SU-DHL-6 (cell line): ENCODE results near the gene LGR4.

Experiments
- H2AFZ ChIP-seq: fragments of 200-600 bp; sonication (generic); 2 replicates; pipeline ENCODE4 v1.6.1; 2014; ENCODE audit warnings: low read depth, mild to moderate bottlenecking, moderate library complexity, mixed read lengths, antibody characterized with exemption, low read length; ENCODE audit not compliant: severe bottlenecking
- H3F3A ChIP-seq: fragments of 200-600 bp; shearing (Covaris generic); 2 replicates; pipeline ENCODE4 v1.6.0; 2016; ENCODE audit warnings: antibody characterized with exemption, mild to moderate bottlenecking; ENCODE audit not compliant: insufficient read depth
- H3K27ac ChIP-seq: fragments of 200-600 bp; sonication (generic); 2 replicates; pipeline ENCODE4 v1.5.1; 2016; ENCODE audit warnings: low read depth, mild to moderate bottlenecking, low read length, moderate library complexity, mixed read lengths
- H3K27me3 ChIP-seq: fragments of 200-600 bp; sonication (generic), shearing (Covaris generic); 2 replicates; pipeline ENCODE4 v1.6.0; 2014; ENCODE audit warnings: mild to moderate bottlenecking, low read length
- H3K36me3 ChIP-seq: fragments of 200-600 bp; sonication (generic); 2 replicates; pipeline ENCODE4 v1.6.1; 2014; ENCODE audit warnings: mild to moderate bottlenecking, low read length, mixed read lengths
- H3K4me2 ChIP-seq: fragments of 300-600, 200-600 bp; shearing (Covaris generic), sonication (generic); 2 replicates; pipeline ENCODE4 v1.6.0; 2014; ENCODE audit warnings: low read length, low read depth, mild to moderate bottlenecking; ENCODE audit not compliant: poor library complexity, severe bottlenecking
- H3K4me3 ChIP-seq: fragments of 200-600 bp; sonication (generic); 2 replicates; pipeline ENCODE4 v1.5.1; 2014; ENCODE audit warnings: antibody characterized with exemption, low read length, mild to moderate bottlenecking, mixed read lengths; ENCODE audit not compliant: insufficient read depth, poor library complexity, severe bottlenecking
- H3K79me2 ChIP-seq: fragments of 200-600 bp; sonication (generic); 2 replicates; pipeline ENCODE4 v1.6.1; 2014; ENCODE audit warnings: mild to moderate bottlenecking, low read length, moderate library complexity; ENCODE audit not compliant: insufficient read depth
- H3K9ac ChIP-seq: fragments of 200-600 bp; sonication (generic); 2 replicates; pipeline ENCODE4 v1.7.0; 2014; ENCODE audit warnings: mild to moderate bottlenecking, low read length
- H3K9me2 ChIP-seq: fragments of 200-600 bp; sonication (generic); replicated peaks from 2 replicates; pipeline ENCODE4 v1.6.1; 2014; ENCODE audit warnings: low read length; ENCODE audit not compliant: insufficient read depth
- H3K9me3 ChIP-seq: fragments of 200-600 bp; sonication (generic); 2 replicates; pipeline ENCODE4 v1.6.1; 2014; ENCODE audit warnings: low read length, mixed read lengths; ENCODE audit not compliant: insufficient read depth
- H4K20me1 ChIP-seq: fragments of 200-600 bp; sonication (generic); 2 replicates; pipeline ENCODE4 v1.6.1; 2014; ENCODE audit warnings: low read depth, mild to moderate bottlenecking, antibody characterized with exemption, low read length, moderate library complexity, mixed read lengths
- EZH2phosphoT487 ChIP-seq: fragments of 200-600 bp; sonication (generic), shearing (Covaris generic); conservative IDR thresholded peaks from 2 replicates; pipeline ENCODE4 v1.6.1; 2018; ENCODE audit warnings: mild to moderate bottlenecking, antibody characterized with exemption, low read length, moderate library complexity, mixed read lengths
- TF ChIP-seq, protein P1 (sequence below): fragments of 200-600 bp; sonication (generic); IDR thresholded peaks from one replicate; pipeline ENCODE4 v1.5.1; 2017; ENCODE audit warnings: antibody characterized with exemption, mild to moderate bottlenecking, low read length, moderate library complexity; ENCODE audit not compliant: insufficient read depth, poor library complexity, severe bottlenecking

LGR4 gene

GRCh38 chr11:27353593-27354358 is 118.8 kb downstream of the LGR4 start:
- Histone ChIP-seq H3F3A (0 out of 2 replicates have a peak, but pooled peaks cover 3% of the 10 kb centered on the region), H4K20me1 (no peaks in the 10 kb centered on the region), H3K27ac (no peak overlapping the region), H2AFZ (no peak overlapping the region), H3K79me2 (no peaks in the 10 kb centered on the region), H3K36me3 (peaks cover 12% of the 10 kb centered on the region; the same call in 1 of the 2 replicates), H3K27me3 (no peaks in the 10 kb centered on the region), H3K4me3 (no peak overlapping the region), H3K9me3 (no peaks in the 10 kb centered on the region), H3K4me2 (no peak overlapping the region), H3K9ac (no peak overlapping the region), H3K9me2 (no peaks in the 10 kb centered on the region)
- TF ChIP-seq, protein P1, sequence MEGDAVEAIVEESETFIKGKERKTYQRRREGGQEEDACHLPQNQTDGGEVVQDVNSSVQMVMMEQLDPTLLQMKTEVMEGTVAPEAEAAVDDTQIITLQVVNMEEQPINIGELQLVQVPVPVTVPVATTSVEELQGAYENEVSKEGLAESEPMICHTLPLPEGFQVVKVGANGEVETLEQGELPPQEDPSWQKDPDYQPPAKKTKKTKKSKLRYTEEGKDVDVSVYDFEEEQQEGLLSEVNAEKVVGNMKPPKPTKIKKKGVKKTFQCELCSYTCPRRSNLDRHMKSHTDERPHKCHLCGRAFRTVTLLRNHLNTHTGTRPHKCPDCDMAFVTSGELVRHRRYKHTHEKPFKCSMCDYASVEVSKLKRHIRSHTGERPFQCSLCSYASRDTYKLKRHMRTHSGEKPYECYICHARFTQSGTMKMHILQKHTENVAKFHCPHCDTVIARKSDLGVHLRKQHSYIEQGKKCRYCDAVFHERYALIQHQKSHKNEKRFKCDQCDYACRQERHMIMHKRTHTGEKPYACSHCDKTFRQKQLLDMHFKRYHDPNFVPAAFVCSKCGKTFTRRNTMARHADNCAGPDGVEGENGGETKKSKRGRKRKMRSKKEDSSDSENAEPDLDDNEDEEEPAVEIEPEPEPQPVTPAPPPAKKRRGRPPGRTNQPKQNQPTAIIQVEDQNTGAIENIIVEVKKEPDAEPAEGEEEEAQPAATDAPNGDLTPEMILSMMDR: no peak
- no peak for TF ChIP-seq EZH2phosphoT487

DNA sequence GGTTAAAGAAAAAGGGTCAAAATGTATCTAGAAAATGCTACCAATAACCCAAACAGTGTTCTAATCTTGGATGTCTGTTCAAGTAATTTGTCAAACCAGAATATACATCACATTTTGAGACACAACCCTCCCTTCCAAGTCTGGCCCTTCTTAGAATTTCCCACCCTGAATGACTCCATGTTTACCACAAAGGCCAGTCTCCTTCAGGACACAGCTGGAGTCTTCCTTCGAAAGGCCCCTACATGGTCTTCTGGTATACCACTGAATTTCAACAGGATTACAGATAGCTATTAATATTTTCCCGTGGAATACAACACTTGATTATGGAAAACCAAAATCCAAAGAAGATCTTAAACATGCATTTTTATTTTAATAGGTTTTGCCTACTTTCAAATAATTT is 119.8 kb downstream of the LGR4 start:
- H3K36me3 ChIP-seq: peaks cover 15% of the 10 kb centered on the region; the same call in 1 of the 2 replicates
- H3K9me2 ChIP-seq: no peaks in the 10 kb centered on the region
- no peaks in the 10 kb centered on the region for H3K9me3 ChIP-seq
- H3F3A ChIP-seq: 0 out of 2 replicates have a peak, but pooled peaks cover 3% of the 10 kb centered on the region
- H2AFZ ChIP-seq: no peak overlapping the region
- H3K9ac ChIP-seq: no peak overlapping the region
- TF ChIP-seq, protein P1: no peak
- TF ChIP-seq EZH2phosphoT487: no peak
- H3K79me2 ChIP-seq: no peaks in the 10 kb centered on the region
- H3K27ac ChIP-seq: no peak overlapping the region
- no peaks in the 10 kb centered on the region for H4K20me1 ChIP-seq
- no peak overlapping the region for H3K4me2 ChIP-seq
- H3K27me3 ChIP-seq: no peaks in the 10 kb centered on the region
- no peak overlapping the region for H3K4me3 ChIP-seq

- Histone ChIP-seq H3K9me2 (no peaks in the 10 kb centered on the region), H3K9me3 (no peaks in the 10 kb centered on the region), H3K79me2 (no peaks in the 10 kb centered on the region), H3K4me2 (no peak overlapping the region), H4K20me1 (no peaks in the 10 kb centered on the region), H3K27me3 (no peaks in the 10 kb centered on the region), H3F3A (0 out of 2 replicates have a peak, but pooled peaks cover 3% of the 10 kb centered on the region), H3K27ac (no peak overlapping the region), H3K4me3 (no peak overlapping the region), H3K9ac (no peak overlapping the region), H2AFZ (no peak overlapping the region), H3K36me3 (peaks cover 15% of the 10 kb centered on the region; the same call in 1 of the 2 replicates)
- TF ChIP-seq, protein P1: no peak
- TF ChIP-seq EZH2phosphoT487: no peak
These were observed 122.1 kb downstream of the LGR4 start for GRCh38 chr11:27350511-27350910.
